MCF 10A (cell line): ENCODE data around the gene EIPR1. TPM values are rescaled to one million over a fixed set of nuclear protein-coding genes. Genes with fewer than 3 reads are reported as not detected.
A peak's percentile ranks its signal among the peaks of the same experiment; 100 is the strongest.

Experiments used
- BruUV-seq: library from RNA; stranded (reverse); fragments of 400-500 nt; replicated peaks from 2 replicates; lab custom pipeline; 2021; lab: Mats Ljungman, UMichigan
- CTCF ChIA-PET: fragments of 300-600 bp; sonication (Branson Sonifier 250); formaldehyde crosslinking; extraction: SDS; loops from one replicate; lab custom pipeline; 2021; ENCODE audit warnings: antibody characterized with exemption, inconsistent platforms; lab: Yijun Ruan, JAX
- POLR2A ChIA-PET: fragments of 300-600, 350-650 bp; sonication (Branson Sonifier 250); formaldehyde crosslinking; extraction: SDS; loops from one replicate; lab custom pipeline; 2020; ENCODE audit warnings: antibody characterized with exemption, inconsistent platforms; lab: Yijun Ruan, JAX
- DNase-seq: peaks from one replicate; pipeline ENCODE4 v3.0.0-alpha.2; 2018; ENCODE audit not compliant: unreplicated experiment
- H3K27ac Mint-ChIP-seq: one replicate; pipeline ENCODE4 v1.8.0; 2022; ENCODE audit warnings: mild to moderate bottlenecking, low read depth, mixed read lengths; ENCODE audit not compliant: unreplicated experiment
- H3K27me3 Mint-ChIP-seq: one replicate; pipeline ENCODE4 v1.8.0; 2022; ENCODE audit warnings: mixed read lengths; ENCODE audit not compliant: insufficient read depth, unreplicated experiment
- H3K36me3 Mint-ChIP-seq: one replicate; pipeline ENCODE4 v1.8.0; 2022; ENCODE audit warnings: mild to moderate bottlenecking, moderate library complexity, mixed read lengths; ENCODE audit not compliant: insufficient read depth, unreplicated experiment
- H3K4me1 Mint-ChIP-seq: one replicate; pipeline ENCODE4 v1.8.0; 2022; ENCODE audit warnings: mixed read lengths; ENCODE audit not compliant: insufficient read depth, unreplicated experiment
- H3K4me3 Mint-ChIP-seq: one replicate; pipeline ENCODE4 v1.8.0; 2022; ENCODE audit warnings: mild to moderate bottlenecking, moderate library complexity, mixed read lengths; ENCODE audit not compliant: unreplicated experiment
- H3K9me3 Mint-ChIP-seq: one replicate; pipeline ENCODE4 v1.8.0; 2022; ENCODE audit warnings: mixed read lengths; ENCODE audit not compliant: unreplicated experiment
- intact Hi-C: fragments of 100-400 bp; cut with micrococcal nuclease; formaldehyde crosslinking; loops from 2 replicates; pipeline ENCODE4 v1.14.1; 2022
- total RNA-seq: library from RNA; stranded (reverse); gene quantifications from 2 replicates; pipeline ENCODE4 v1.2.3, GENCODE V29; 2022
- TF ChIP-seq, protein P1 (sequence below): fragments of 200-600 bp; IDR thresholded peaks from one replicate; pipeline ENCODE4 v1.8.0; 2022; ENCODE audit warnings: antibody characterized with exemption, mild to moderate bottlenecking; ENCODE audit not compliant: unreplicated experiment

Gene EIPR1
- total RNA-seq, 1 experiment from 2014 or later, result 49.0 TPM

DNA sequence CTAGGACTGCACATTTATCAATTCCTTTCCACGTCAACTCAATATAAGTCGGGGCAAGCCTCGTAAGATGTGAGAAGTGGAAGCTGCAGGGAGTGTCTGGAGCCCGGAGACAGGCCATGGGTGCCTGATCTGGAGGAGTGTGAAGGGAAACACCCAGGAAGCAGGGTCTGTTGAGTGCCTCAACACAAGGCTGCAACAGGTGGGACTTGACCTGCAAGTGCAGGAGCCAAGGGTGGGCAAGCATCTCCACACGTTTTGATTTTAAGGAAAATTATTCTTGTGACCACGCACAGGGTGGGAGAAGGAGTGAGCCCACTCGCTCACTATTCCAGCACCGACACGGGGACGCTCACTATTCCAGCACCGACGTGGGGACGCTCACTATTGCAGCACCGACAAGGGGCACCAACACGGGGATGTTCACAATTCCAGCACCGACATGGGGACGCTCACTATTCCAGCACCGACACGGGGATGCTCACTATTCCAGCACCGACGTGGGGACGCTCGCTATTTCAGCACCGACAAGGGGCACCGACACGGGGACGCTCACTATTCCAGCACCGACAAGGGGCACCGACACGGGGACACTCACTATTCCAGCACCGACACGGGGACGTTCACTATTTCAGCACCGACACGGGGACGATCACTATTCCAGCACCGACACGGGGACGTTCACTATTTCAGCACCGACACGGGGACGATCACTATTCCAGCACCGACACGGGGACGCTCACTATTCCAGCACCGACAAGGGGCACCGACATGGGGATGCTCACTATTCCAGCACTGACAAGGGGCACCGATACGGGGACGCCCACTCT, 197.3 kb downstream of the EIPR1 start:
- POLR2A ChIA-PET, result no interaction called here
- peak overlapping the region; percentile 47 for H3K27ac Mint-ChIP-seq
- H3K4me3 Mint-ChIP-seq, result no peak overlapping the region
- no TSS peak for BruUV-seq
- H3K36me3 Mint-ChIP-seq, result peaks cover 12% of the 10 kb centered on the region
- intact Hi-C loops, result no loop called here
- no peak for DNase-seq
- no peaks in the 10 kb centered on the region for H3K27me3 Mint-ChIP-seq
- peaks cover 11% of the 10 kb centered on the region for H3K9me3 Mint-ChIP-seq
- CTCF ChIA-PET, result no interaction called here
- no peaks in the 10 kb centered on the region for H3K4me1 Mint-ChIP-seq
- TF ChIP-seq, protein P1, sequence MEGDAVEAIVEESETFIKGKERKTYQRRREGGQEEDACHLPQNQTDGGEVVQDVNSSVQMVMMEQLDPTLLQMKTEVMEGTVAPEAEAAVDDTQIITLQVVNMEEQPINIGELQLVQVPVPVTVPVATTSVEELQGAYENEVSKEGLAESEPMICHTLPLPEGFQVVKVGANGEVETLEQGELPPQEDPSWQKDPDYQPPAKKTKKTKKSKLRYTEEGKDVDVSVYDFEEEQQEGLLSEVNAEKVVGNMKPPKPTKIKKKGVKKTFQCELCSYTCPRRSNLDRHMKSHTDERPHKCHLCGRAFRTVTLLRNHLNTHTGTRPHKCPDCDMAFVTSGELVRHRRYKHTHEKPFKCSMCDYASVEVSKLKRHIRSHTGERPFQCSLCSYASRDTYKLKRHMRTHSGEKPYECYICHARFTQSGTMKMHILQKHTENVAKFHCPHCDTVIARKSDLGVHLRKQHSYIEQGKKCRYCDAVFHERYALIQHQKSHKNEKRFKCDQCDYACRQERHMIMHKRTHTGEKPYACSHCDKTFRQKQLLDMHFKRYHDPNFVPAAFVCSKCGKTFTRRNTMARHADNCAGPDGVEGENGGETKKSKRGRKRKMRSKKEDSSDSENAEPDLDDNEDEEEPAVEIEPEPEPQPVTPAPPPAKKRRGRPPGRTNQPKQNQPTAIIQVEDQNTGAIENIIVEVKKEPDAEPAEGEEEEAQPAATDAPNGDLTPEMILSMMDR, result no peak

DNA sequence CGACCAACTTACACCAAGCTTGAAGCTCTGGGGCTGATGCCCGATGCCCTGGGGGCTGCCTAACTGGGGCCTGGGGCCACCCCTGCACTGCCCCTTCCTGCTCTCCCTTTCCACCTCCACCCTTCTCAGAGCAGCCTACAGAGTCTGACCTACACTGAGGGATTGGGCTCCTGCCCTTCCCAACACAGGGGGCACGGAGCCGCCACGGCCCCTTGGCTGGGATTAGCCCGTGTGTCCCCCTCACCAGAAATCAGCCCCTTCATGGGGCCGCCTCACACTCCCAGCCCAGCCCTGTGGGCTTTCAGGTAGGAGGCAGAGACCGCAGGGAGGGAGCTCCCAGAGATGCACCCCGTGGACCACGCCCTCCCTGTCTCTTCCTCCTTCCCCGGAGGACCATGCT, 198.0 kb downstream of the EIPR1 start:
- Mint-ChIP-seq H3K4me3 (no peak overlapping the region), H3K4me1 (no peaks in the 10 kb centered on the region), H3K36me3 (peaks cover 7% of the 10 kb centered on the region), H3K27me3 (no peaks in the 10 kb centered on the region), H3K9me3 (peaks cover 11% of the 10 kb centered on the region), H3K27ac (peak overlapping the region; percentile 47)
- CTCF ChIA-PET, result no interaction called here
- TF ChIP-seq, protein P1, result no peak
- no peak for DNase-seq
- POLR2A ChIA-PET, result no interaction called here
- no TSS peak for BruUV-seq
- intact Hi-C loops, result no loop called here

DNA sequence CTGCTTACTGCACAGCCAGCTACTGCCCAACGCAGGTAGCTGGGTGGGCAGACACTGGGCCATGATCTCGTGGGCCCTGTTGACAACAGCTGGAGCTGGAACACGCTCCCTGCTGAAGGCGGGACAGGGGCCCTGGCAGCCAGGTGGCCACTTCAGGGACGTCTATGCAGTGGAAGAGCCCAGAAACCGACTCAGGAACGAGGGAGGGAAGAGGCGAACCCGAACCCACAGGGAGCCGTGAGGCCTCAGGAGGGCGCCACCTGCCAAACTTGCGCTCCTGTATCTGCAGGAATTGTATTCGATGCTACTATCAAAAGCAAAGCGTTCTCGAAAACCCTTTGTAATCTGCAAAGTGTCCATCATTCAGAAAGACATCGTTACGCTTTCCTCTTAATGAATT, 198.4 kb downstream of the EIPR1 start:
- no peak for DNase-seq
- peaks cover 7% of the 10 kb centered on the region for H3K36me3 Mint-ChIP-seq
- TF ChIP-seq, protein P1, result no peak
- H3K4me3 Mint-ChIP-seq, result no peak overlapping the region
- ChIA-PET POLR2A (no interaction called here), CTCF (no interaction called here)
- no TSS peak for BruUV-seq
- H3K27me3 Mint-ChIP-seq, result no peaks in the 10 kb centered on the region
- intact Hi-C loops, result no loop called here
- no peak overlapping the region for H3K27ac Mint-ChIP-seq
- no peaks in the 10 kb centered on the region for H3K4me1 Mint-ChIP-seq
- peaks cover 11% of the 10 kb centered on the region for H3K9me3 Mint-ChIP-seq

DNA sequence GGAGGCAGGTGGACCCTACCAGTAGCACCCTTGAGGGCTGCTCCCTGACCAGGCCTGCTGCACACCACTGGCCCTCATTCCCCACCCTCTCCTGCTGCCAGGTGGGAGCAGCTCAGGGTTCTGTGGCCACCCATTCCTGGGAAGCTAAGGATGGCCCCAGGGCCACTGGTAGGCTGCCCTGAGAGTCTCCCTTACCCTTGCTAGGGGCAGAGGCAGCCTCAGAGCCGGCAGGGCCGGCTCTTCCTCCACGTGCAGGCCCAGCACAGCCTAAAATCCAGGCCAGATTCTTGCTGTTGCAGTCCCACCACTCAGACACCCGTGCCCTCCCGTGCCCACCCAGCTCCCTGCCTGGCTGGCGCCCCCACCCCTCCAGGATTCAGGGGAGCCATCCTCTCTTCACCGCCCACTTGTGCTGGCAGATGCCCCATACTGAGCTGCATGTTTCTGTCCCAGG, 199.0 kb downstream of the EIPR1 start:
- intact Hi-C loops, result no loop called here
- TF ChIP-seq, protein P1, result no peak
- POLR2A ChIA-PET, result no interaction called here
- Mint-ChIP-seq H3K27ac (no peak overlapping the region), H3K27me3 (no peaks in the 10 kb centered on the region), H3K36me3 (peaks cover 7% of the 10 kb centered on the region), H3K9me3 (peaks cover 11% of the 10 kb centered on the region), H3K4me3 (no peak overlapping the region), H3K4me1 (no peaks in the 10 kb centered on the region)
- BruUV-seq, result no TSS peak
- CTCF ChIA-PET, result interaction anchor here (0.6 kb wide), 1 partner anchor 1288 kb away, joined by 4 read pairs; no protein-coding TSS in a partner anchor
- no peak for DNase-seq
